ENCODE measurements around the gene MYOZ3.

- TF ChIP-seq CTCF (IDR thresholded peaks at IDR 0.05): no peak
- TF ChIP-seq POLR2A (IDR thresholded peaks at IDR 0.05): no peak
Measured at GRCh38 chr5:150672884-150673275, 11.8 kb downstream of the MYOZ3 start.
